ENCODE measurements around the gene TRAPPC4. TPM values are rescaled to one million over a fixed set of nuclear protein-coding genes. Genes with fewer than 3 reads are reported as not detected.
"Not testable (repeated sequence)": the region's sequence is repeated elsewhere in the genome, so short reads cannot be mapped to it uniquely, and the experiment has no call there.

TRAPPC4 gene
- total and polyA plus RNA-seq, 2 experiments from 2014 or later, result 96.1 to 175 TPM

GRCh38 chr11:119016216-119017009 is 2.2 kb upstream of the TRAPPC4 start:
- H3K9me2 ChIP-seq (replicated peaks; ENCODE audit: insufficient read depth), result no peaks in the 10 kb centered on the region
- H3K4me1 ChIP-seq (ENCODE audit: insufficient read depth), result peaks cover 27% of the 10 kb centered on the region
- H3K4me3 ChIP-seq, result no peak overlapping the region
- WGBS (ENCODE audit: low lambda C conversion rate, missing lambda C conversion rate), result 88% methylated on average over 14 of the region's 14 CpGs
- no peak overlapping the region for H2AFZ ChIP-seq
- TF ChIP-seq EZH2phosphoT487 (IDR thresholded peaks at IDR 0.05; ENCODE audit: low read depth, severe bottlenecking, unreplicated experiment) (no peak), EZH2 (IDR thresholded peaks at IDR 0.05; ENCODE audit: borderline replicate concordance) (no peak)
- TF ChIP-seq, protein P1, sequence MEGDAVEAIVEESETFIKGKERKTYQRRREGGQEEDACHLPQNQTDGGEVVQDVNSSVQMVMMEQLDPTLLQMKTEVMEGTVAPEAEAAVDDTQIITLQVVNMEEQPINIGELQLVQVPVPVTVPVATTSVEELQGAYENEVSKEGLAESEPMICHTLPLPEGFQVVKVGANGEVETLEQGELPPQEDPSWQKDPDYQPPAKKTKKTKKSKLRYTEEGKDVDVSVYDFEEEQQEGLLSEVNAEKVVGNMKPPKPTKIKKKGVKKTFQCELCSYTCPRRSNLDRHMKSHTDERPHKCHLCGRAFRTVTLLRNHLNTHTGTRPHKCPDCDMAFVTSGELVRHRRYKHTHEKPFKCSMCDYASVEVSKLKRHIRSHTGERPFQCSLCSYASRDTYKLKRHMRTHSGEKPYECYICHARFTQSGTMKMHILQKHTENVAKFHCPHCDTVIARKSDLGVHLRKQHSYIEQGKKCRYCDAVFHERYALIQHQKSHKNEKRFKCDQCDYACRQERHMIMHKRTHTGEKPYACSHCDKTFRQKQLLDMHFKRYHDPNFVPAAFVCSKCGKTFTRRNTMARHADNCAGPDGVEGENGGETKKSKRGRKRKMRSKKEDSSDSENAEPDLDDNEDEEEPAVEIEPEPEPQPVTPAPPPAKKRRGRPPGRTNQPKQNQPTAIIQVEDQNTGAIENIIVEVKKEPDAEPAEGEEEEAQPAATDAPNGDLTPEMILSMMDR (IDR thresholded peaks at IDR 0.05; ENCODE audit: poor library complexity), result no peak
- no peak for DNase-seq (ENCODE audit: low spot score)
- H3K27ac ChIP-seq, result peak overlapping the region; percentile 86
- no peaks in the 10 kb centered on the region for H3K36me3 ChIP-seq (replicated peaks; ENCODE audit: insufficient read depth, low read depth)
- no peaks in the 10 kb centered on the region for H3K9me3 ChIP-seq (ENCODE audit: low read depth)
- H3K4me2 ChIP-seq, result peak overlapping the region; percentile 87
- no peaks in the 10 kb centered on the region for H3K27me3 ChIP-seq
- peaks cover 7% of the 10 kb centered on the region for H4K20me1 ChIP-seq (ENCODE audit: insufficient read depth, poor library complexity, severe bottlenecking)
- H3K79me2 ChIP-seq, result peaks cover 62% of the 10 kb centered on the region

GRCh38 chr11:119017377-119017776 is 1.2 kb upstream of the TRAPPC4 start:
- Histone ChIP-seq H3K79me2 (peaks cover 62% of the 10 kb centered on the region), H3K4me3 (peak overlapping the region; percentile 56), H3K27ac (peak overlapping the region; percentile 86), H3K4me1 (ENCODE audit: insufficient read depth) (peaks cover 34% of the 10 kb centered on the region), H3K4me2 (peak overlapping the region; percentile 87)
- H3K36me3 ChIP-seq (replicated peaks; ENCODE audit: insufficient read depth, low read depth); DNase-seq (ENCODE audit: low spot score); H3K9me3 ChIP-seq (ENCODE audit: low read depth); H3K9me2 ChIP-seq (replicated peaks; ENCODE audit: insufficient read depth); H4K20me1 ChIP-seq (ENCODE audit: insufficient read depth, poor library complexity, severe bottlenecking); H2AFZ ChIP-seq; H3K27me3 ChIP-seq: not testable (repeated sequence)
- 7% methylated on average over 10 of the region's 10 CpGs for WGBS (ENCODE audit: low lambda C conversion rate, missing lambda C conversion rate)

DNA sequence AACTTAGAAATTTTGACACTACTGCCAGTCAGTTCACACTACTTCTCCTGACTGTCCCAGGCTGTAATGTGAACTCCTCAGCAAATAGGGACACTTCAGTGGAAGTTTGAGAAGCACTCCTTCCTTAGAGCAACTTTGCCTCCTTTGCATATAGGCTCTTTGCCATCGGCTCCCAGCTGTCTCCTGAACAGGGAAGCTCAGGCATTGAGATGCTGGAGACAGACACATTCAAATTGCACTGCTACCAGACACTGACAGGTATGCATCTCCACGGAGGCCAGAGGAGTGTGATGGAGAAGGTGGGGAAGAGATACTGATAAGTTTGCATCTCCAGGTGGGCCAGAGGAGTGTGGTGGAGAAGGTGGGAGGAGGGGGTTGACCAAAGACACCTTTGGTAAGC is 1.4 kb downstream of the TRAPPC4 start:
- Histone ChIP-seq H3K9me2 (replicated peaks; ENCODE audit: insufficient read depth) (no peaks in the 10 kb centered on the region), H3K4me3 (peak overlapping the region; percentile 50), H3K79me2 (peaks cover 56% of the 10 kb centered on the region), H3K9me3 (ENCODE audit: low read depth) (no peaks in the 10 kb centered on the region), H3K4me2 (peak overlapping the region; percentile 91), H3K27ac (peak overlapping the region; percentile 86), H2AFZ (no peak overlapping the region), H3K27me3 (no peaks in the 10 kb centered on the region), H3K36me3 (replicated peaks; ENCODE audit: insufficient read depth, low read depth) (no peaks in the 10 kb centered on the region), H4K20me1 (ENCODE audit: insufficient read depth, poor library complexity, severe bottlenecking) (peaks cover 7% of the 10 kb centered on the region), H3K4me1 (ENCODE audit: insufficient read depth) (peaks cover 52% of the 10 kb centered on the region)
- 58% methylated on average over 2 of the region's 2 CpGs for WGBS (ENCODE audit: low lambda C conversion rate, missing lambda C conversion rate)
- TF ChIP-seq, protein P1 (IDR thresholded peaks at IDR 0.05; ENCODE audit: poor library complexity), result no peak
- TF ChIP-seq EZH2phosphoT487 (IDR thresholded peaks at IDR 0.05; ENCODE audit: low read depth, severe bottlenecking, unreplicated experiment) (no peak), EZH2 (IDR thresholded peaks at IDR 0.05; ENCODE audit: borderline replicate concordance) (no peak)
- DNase-seq (ENCODE audit: low spot score), result no peak

- Histone ChIP-seq H3K4me1 (ENCODE audit: insufficient read depth) (peaks cover 58% of the 10 kb centered on the region), H3K27ac (peak overlapping the region; percentile 7), H3K79me2 (peaks cover 57% of the 10 kb centered on the region), H4K20me1 (ENCODE audit: insufficient read depth, poor library complexity, severe bottlenecking) (peaks cover 5% of the 10 kb centered on the region), H3K4me2 (peak overlapping the region; percentile 91), H3K9me3 (ENCODE audit: low read depth) (no peaks in the 10 kb centered on the region), H3K4me3 (no peak overlapping the region), H2AFZ (no peak overlapping the region), H3K27me3 (no peaks in the 10 kb centered on the region), H3K9me2 (replicated peaks; ENCODE audit: insufficient read depth) (no peaks in the 10 kb centered on the region), H3K36me3 (replicated peaks; ENCODE audit: insufficient read depth, low read depth) (no peaks in the 10 kb centered on the region)
- peak; percentile 15 for DNase-seq (ENCODE audit: low spot score)
- TF ChIP-seq EZH2phosphoT487 (IDR thresholded peaks at IDR 0.05; ENCODE audit: low read depth, severe bottlenecking, unreplicated experiment), result no peak
- TF ChIP-seq, protein P1 (IDR thresholded peaks at IDR 0.05; ENCODE audit: poor library complexity), result no peak
- no peak for TF ChIP-seq EZH2 (IDR thresholded peaks at IDR 0.05; ENCODE audit: borderline replicate concordance)
- 84% methylated on average over 5 of the region's 5 CpGs for WGBS (ENCODE audit: low lambda C conversion rate, missing lambda C conversion rate)
These were observed 3.1 kb downstream of the TRAPPC4 start for GRCh38 chr11:119021631-119022030.

Data from hepatocyte (in vitro differentiated cells).